IPS DF 19.7 (cell line): ENCODE data around the gene ANKRA2.

Experiments
- DNase-seq: peaks from one replicate; pipeline ENCODE4 v3.0.0-alpha.2; 2013; ENCODE audit warnings: low read depth, low spot score

The ANKRA2 gene

DNA sequence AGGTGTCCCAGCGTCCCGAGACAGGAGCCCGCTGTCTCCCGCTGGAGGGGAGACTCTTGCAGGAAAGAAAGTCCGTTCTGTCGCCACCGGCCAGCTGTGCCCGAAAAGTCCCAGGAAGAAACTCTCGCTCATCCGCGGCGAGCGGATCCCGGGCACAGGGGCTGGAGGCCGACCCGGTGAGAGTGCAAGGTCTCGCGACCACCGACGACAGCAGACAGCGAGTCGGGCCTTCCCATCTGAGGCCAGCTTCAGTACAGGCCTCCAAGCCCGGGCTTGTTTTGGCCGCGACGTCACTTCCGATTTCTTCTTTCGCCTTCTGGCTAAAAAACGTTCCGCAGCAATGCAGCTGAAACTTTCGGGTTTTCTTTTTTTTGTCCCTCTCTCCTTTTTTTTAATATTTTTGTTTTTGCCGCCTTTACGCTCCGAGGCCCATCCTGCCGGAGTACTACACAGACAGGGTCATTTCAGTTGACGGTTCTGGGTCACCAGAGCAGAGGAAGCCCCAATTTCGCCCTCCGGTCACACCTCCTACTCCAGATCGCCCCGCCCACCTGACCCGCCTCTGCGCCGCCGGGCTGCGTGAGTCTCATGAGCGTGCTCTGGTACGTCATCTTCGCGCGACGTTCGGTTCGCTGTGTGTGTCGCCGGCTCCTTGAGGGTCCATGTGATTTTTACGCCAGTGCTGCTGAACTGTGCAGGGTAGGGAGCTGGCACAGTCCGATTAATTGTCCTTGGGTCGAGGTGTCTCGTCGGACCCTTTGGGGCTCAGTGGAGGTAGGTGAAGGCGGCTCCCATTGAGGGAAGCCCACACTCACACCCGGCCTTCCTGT lies at the start of gene ANKRA2, which contains the start of gene UTP15:
ANKRA2 (minus strand) TSS at position 501 of the 830 bp plus-strand sequence. CDS start 2,758 bp downstream, outside the sequence.
UTP15 (plus strand) TSS at position 605 of the 830 bp plus-strand sequence. CDS start 1,602 bp downstream, outside the sequence.
- peak; percentile 91 for DNase-seq

- no peak for DNase-seq
These were observed 49.6 kb upstream of the ANKRA2 start for GRCh38 chr5:73615085-73615484.

GRCh38 chr5:73612799-73613198 lies 47.4 kb upstream of the ANKRA2 start:
- no peak for DNase-seq

DNA sequence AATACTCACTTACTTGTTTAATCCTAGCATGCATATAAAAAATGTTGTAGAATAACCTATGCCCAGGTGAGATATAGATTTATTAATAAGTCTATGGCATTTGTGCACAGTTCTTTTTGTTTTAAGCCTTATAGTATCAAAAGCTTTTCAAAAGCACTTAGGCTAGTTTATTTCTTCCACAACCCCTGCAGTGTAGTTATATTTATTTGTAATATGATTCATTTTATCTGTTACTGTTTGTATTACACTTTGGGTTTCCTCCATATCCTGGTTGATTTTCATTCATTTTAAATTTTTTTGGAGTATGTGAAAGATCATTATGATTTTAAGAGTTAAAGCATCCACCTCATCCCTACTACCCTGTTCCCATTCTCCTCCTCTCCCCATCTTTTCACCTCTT lies 41.8 kb upstream of the ANKRA2 start:
- DNase-seq, result no peak

GRCh38 chr5:73606206-73606753 lies 40.8 kb upstream of the ANKRA2 start:
- DNase-seq, result no peak

DNA sequence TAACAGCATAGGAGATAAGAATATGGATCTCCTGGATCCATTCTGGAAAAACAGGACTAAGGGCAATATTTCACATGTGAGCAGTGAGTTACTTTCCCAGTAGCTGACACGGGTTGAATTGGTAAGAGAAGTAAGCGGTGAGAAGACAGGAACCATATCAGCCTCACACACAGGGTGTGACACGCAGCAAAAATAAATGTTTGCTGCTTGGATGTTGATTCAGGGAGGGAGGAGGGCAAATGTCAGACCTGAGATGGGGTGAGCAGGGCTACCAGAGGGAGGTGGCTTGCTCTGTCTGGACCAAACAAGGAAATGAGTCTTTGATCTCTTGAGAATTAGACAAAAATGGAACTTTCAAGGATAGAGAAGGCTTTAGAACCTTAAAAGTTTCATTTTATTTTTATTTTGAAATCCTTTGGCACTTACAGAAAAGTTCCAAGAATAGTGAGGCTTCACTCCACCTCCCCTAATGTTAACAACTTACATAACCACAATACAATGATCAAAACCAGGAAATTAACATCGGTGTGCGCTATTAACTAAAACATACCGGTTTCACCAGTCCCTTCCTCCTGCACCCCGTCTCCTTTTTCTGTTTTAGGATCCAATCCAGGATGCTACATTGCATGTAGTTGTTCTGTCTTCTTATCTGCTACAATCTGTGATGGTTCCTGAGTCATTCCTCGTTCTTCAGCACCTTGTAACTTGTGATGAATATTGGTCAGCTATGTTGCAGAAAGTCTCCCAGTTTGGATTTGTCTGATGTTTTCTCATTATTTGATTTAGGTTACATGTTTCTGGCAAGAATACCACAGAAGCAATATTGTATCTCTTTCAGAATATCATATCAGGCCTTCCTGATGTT lies 40.0 kb upstream of the ANKRA2 start:
- no peak for DNase-seq

DNA sequence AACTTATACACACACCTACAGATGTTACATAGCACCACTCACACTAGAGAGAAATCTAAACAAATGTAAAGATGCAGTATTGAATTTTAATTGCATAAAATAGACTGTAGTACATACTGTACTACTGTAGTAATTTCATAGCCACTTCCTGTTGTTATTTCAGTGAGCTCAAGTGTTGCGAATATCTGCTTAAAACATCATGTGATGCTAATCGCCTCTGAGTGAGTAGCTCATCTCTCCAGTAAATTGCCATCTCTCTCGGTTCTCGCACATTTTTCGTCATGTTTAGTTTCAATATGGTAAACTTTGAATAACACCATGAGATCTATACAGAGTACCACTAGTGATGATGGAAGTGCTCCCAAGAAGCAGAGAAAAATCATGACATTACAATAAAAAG lies 38.6 kb upstream of the ANKRA2 start:
- no peak for DNase-seq

GRCh38 chr5:73599380-73599779 lies 33.9 kb upstream of the ANKRA2 start:
- no peak for DNase-seq

DNA sequence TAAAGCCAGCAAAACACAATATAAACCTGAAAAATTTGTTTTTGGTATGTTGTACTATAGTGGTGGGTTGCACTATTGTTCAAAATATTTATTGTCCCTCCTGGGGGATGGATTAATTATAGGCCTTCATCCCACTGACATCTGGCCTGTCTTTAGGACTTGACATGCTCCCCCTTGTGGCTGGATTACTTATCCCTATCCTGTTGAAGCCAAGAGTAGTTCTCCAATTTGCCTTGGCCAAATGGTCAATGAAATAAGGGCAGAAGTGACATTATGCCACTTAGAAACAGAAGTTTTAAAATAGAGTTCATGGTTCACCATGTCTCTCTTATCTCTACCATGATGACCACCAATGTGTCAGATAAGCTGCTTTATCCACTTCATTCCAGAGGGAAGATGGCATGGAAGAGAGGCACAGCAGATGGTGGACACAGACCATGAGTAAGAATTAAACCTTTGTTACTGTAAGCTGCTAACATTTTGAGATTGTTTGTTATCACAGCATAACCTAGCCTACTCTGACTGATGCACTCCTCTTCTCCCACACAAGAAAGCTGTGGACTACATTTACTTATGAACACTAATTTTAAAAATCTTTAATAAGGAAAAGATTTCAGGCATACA lies 31.4 kb upstream of the ANKRA2 start:
- DNase-seq, result peak; percentile 30

DNA sequence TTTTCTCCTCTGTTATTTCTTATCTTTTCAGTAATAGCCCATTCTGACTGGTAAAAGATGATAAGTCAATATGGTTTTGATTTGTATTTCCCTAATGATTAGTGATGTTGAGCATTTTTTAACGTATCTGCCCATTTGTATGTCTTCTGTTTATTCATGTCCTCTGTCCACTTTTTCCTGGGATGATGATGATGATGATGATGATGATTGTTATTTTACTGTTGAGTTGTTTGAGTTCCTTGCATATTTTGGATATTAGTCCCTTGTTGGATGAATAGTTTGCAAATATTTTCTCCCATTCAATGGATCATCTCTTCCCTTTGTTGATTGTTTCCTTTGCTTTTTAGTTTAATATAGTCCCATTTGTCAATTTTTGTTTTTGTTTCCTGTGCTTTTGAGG lies 27.1 kb upstream of the ANKRA2 start:
- no peak for DNase-seq

DNA sequence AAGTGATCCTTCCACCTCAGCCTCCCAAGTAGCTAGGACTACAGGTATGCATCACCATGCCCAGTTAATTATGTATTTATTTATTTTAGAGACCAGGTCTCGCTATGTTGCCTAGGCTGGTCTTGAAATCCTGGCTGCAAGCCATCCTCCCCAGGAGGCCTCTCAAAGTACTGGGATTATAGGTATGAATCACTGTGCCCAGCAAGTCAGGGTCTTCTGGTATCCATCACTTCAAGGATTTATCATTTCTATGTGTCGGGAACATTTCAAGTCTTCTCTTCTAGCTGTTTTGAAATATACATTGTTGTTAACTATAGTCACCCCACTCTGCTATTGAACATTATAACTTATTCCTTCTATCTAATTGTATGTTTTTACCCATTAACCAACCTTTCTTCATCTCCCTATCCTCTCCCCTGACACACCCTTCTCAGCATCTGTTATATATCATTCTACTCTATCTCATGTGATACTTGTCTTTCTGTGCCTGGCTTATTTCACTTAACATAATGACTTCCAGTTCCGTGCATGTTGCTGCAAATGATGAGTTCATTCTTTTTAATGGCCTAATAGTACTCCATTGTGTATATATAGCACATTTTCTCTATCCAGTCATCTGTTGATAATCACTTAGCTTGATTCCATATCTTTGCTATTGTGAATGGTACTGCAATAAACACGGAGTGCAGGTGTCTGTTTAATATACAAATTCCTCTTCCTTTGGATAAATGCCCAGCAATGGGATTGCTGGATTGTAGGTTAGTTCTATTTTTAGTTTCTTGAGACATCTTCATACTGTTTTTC lies 26.5 kb upstream of the ANKRA2 start:
- DNase-seq, result no peak

- DNase-seq, result peak; percentile 23
These were observed 25.8 kb upstream of the ANKRA2 start for GRCh38 chr5:73591102-73591695.

DNA sequence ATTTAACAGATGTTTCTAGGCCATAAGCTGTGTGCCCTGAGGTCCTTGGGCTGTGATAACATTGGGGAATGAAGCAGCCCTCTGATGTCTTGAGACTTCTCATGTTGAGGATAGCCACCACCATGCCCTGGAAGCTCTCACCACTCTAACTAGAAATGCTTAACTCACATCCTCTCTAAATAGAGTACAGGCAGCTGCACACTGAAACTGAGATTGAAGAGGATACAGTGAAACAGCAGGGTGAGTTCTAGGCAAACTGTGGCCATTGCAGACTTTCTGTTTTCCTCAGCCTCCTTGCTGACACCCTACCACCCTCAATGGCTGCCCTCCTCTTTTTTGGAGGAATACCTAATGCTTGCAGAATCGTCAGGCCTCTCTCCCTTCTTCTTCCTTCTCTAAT lies 22.5 kb upstream of the ANKRA2 start:
- DNase-seq, result no peak

- no peak for DNase-seq
These were observed 17.1 kb upstream of the ANKRA2 start for GRCh38 chr5:73582285-73583145.

DNA sequence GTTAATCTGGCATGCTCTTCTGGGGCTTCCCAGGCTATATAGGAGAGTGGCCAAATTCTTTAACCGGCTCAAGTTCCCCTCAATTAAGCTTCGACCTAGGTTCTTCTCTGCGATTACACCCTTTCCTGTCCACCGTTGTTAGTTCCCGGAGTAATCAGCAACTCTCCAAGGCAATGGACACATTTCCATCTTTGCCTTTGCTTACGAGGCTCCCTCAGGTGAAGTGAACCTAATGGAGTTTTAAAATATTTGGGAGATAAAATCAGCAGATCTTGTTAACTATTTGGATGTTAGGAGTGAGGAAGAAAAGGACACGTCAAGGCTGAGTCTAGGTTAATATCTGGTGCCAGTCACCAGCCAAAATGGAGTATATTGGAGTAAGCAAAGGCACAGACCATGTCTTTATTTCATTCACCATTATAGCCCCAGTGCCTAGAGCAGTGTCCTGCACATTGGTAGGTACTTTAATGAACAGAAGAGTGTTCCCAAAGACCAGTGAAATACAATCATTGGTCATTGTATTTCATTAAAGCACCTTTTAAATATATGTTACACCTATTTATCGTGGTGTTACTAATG lies 619 bp upstream of the ANKRA2 start:
- DNase-seq, result no peak

DNA sequence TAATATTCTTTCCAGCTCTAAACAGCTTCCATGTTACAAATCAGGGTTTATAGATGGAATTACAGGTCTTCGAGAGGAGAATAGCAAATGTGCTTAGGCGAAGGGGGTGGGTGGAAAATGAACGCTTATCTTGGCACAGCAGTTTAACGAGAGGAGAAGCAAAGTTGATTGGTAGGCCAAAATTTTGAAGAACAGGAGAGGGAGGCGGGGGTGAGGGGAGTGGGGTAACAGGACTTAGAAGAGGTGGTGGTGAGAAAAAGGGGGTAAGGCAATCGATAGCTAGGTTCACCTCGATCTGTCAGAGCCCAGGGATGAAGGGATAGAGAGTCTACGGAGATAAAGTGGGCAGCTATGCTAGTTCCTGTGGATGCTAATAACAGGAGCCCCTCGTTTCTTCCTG lies 764 bp downstream of the ANKRA2 start:
- no peak for DNase-seq

DNA sequence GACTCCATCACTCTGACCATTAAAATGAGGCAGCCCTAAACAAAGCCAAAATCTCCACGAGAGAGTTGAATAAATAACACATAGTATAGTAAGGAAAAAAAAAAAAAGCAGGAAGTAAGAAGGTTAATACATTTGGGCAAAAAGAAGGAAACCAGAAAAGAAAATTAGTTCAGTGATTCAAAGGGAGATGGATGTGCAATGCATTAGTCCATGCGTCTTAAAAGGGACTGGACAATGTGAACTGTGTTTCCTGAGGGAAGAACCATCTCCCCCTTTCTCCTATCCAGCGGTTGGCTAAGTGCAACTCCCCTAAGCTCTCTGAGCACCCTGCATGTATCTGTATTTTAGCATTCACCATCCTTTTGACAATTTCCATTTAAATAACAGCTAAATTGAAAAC lies 1.4 kb downstream of the ANKRA2 start:
- DNase-seq, result no peak

- no peak for DNase-seq
These were observed 6.5 kb downstream of the ANKRA2 start for GRCh38 chr5:73558950-73559349.

DNA sequence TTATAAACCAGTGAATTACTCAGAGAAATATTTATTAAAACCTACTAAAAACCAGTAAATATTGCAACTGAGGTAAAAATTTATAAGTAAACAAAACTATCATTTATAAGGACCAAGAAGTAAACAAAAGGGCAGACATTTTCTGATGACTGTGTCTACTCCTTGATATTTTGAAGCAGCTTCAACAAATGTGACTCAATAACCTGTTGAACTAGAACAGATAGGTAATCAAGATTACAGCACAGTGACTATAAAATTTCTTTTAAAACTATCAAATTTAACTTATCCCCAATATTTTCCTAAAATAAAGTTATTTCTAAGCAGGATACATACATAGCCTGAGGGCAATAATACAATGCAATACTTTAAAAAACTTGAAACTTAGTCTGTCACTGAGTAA lies 12.8 kb downstream of the ANKRA2 start:
- no peak for DNase-seq
